ENCODE data around the gene PTPRT. TPM values are rescaled to one million over a fixed set of nuclear protein-coding genes. Genes with fewer than 3 reads are reported as not detected.

The PTPRT gene
- total and polyA plus RNA-seq, 11 donors: 0.04 to 2.5 (median 0.25) TPM; not detected in 2

- H3K36me3 ChIP-seq: no peaks in the 10 kb centered on the region
- no peak overlapping the region for H3K27ac ChIP-seq
- H3K9me3 ChIP-seq: no peaks in the 10 kb centered on the region
- ATAC-seq (peak in 1 of 4 donors; percentile 36), DNase-seq (no peak)
- no peaks in the 10 kb centered on the region for H3K4me1 ChIP-seq
- intact Hi-C loops (cut with DNase I): no loop called here
- WGBS, 4 donors: 58 to 80% (median 69%) methylated on average over 5 of the region's 5 CpGs
- no peak overlapping the region for H3K4me3 ChIP-seq
- H3K27me3 ChIP-seq: peaks cover 0 to 12% (median 0%) of the 10 kb centered on the region in 9 donors
- no peak for TF ChIP-seq CTCF (IDR thresholded peaks at IDR 0.05)
- TF ChIP-seq POLR2A (IDR thresholded peaks at IDR 0.05): no peak
Observed at GRCh38 chr20:42734660-42735368, 454.9 kb downstream of the PTPRT start.

- intact Hi-C loops (cut with DNase I): no loop called here
- ATAC-seq: no peak
Observed at GRCh38 chr20:42721923-42722322, 467.8 kb downstream of the PTPRT start.

GRCh38 chr20:42714298-42715141 lies 475.2 kb downstream of the PTPRT start:
- H3K4me1 ChIP-seq: no peaks in the 10 kb centered on the region

More at GRCh38 chr20:42721923-42722322, 467.8 kb downstream of the PTPRT start:
- H3K27ac ChIP-seq: no peak overlapping the region
- no peaks in the 10 kb centered on the region for H3K9me3 ChIP-seq
- no peak for TF ChIP-seq POLR2A (IDR thresholded peaks at IDR 0.05)
- no peak for TF ChIP-seq CTCF (IDR thresholded peaks at IDR 0.05)
- DNase-seq: no peak
- H3K27me3 ChIP-seq: no peaks in the 10 kb centered on the region
- H3K36me3 ChIP-seq: no peaks in the 10 kb centered on the region
- WGBS, 4 donors: 32 to 49% (median 40%) methylated on average over 2 of the region's 2 CpGs
- no peak overlapping the region for H3K4me3 ChIP-seq
- no peaks in the 10 kb centered on the region for H3K4me1 ChIP-seq

More at GRCh38 chr20:42714298-42715141, 475.2 kb downstream of the PTPRT start:
- no peak for DNase-seq
- ATAC-seq: no peak
- Histone ChIP-seq H3K36me3 (no peaks in the 10 kb centered on the region), H3K27ac (no peak overlapping the region), H3K9me3 (peaks cover 0 to 16% (median 9%) of the 10 kb centered on the region in 12 donors), H3K4me3 (no peak overlapping the region), H3K27me3 (peaks cover 0 to 4% (median 0%) of the 10 kb centered on the region in 9 donors)
- WGBS, 4 donors: 28 to 35% (median 29%) methylated on average over 5 of the region's 5 CpGs
- no peak for TF ChIP-seq CTCF (IDR thresholded peaks at IDR 0.05)
- TF ChIP-seq POLR2A (IDR thresholded peaks at IDR 0.05): no peak
- intact Hi-C loops (cut with DNase I): no loop called here
